Measurements from ENCODE around the gene H3-3A.
A peak's percentile ranks its signal among the peaks of the same experiment; 100 is the strongest.
"Not testable (repeated sequence)": the region's sequence is repeated elsewhere in the genome, so short reads cannot be mapped to it uniquely, and the experiment has no call there.

The H3-3A gene

GRCh38 chr1:226086776-226087175 lies 24.3 kb downstream of the H3-3A start:
- DNase-seq = no peak

- DNase-seq = no peak
Observed at GRCh38 chr1:226091461-226091860, 28.9 kb downstream of the H3-3A start.

GRCh38 chr1:226092048-226092820 lies 29.7 kb downstream of the H3-3A start:
- not testable (repeated sequence) for DNase-seq

GRCh38 chr1:226092965-226093364 lies 30.4 kb downstream of the H3-3A start:
- DNase-seq = no peak

- DNase-seq = no peak
Observed at GRCh38 chr1:226093621-226094020, 31.1 kb downstream of the H3-3A start.

- DNase-seq = no peak
Observed at GRCh38 chr1:226094451-226094850, 31.9 kb downstream of the H3-3A start.

- no peak for DNase-seq
Observed at GRCh38 chr1:226095286-226095685, 32.8 kb downstream of the H3-3A start.

- no peak for DNase-seq
Observed at GRCh38 chr1:226097866-226098625, 35.5 kb downstream of the H3-3A start.

GRCh38 chr1:226098870-226099835 lies 36.6 kb downstream of the H3-3A start:
- no peak for DNase-seq

GRCh38 chr1:226100436-226101391 lies 38.2 kb downstream of the H3-3A start:
- DNase-seq = peak; percentile 66

- no peak for DNase-seq
Observed at GRCh38 chr1:226104671-226105121, 42.2 kb downstream of the H3-3A start.

- no peak for DNase-seq
Observed at GRCh38 chr1:226107471-226108460, 45.2 kb downstream of the H3-3A start.

- DNase-seq = no peak
Observed at GRCh38 chr1:226108935-226109828, 46.7 kb downstream of the H3-3A start.

GRCh38 chr1:226109829-226110248 lies 47.3 kb downstream of the H3-3A start:
- peak; percentile 87 for DNase-seq

GRCh38 chr1:226110249-226111097 lies 48.0 kb downstream of the H3-3A start:
- DNase-seq = peak; percentile 74

- DNase-seq = no peak
Observed at GRCh38 chr1:226111098-226111882, 48.8 kb downstream of the H3-3A start.

- no peak for DNase-seq
Observed at GRCh38 chr1:226111883-226112261, 49.4 kb downstream of the H3-3A start.

GRCh38 chr1:226112626-226113025 lies 50.1 kb downstream of the H3-3A start:
- no peak for DNase-seq

Data from NCI-H1092 treated with DMSO at 0.1 percent for 48 hours (cell line).